Erythroblast (primary cell): ENCODE measurements around the gene RAB3A.

ENCODE experiments used
- GATA1 ChIP-seq: IDR thresholded peaks from 2 replicates; pipeline ENCODE4 v1.6.1; 2011; ENCODE audit warnings: low read depth, mild to moderate bottlenecking, control low read depth, low read length, moderate library complexity
- POLR2A ChIP-seq: IDR thresholded peaks from 2 replicates; pipeline ENCODE4 v1.6.1; 2011; ENCODE audit warnings: mild to moderate bottlenecking, low read length

DNA sequence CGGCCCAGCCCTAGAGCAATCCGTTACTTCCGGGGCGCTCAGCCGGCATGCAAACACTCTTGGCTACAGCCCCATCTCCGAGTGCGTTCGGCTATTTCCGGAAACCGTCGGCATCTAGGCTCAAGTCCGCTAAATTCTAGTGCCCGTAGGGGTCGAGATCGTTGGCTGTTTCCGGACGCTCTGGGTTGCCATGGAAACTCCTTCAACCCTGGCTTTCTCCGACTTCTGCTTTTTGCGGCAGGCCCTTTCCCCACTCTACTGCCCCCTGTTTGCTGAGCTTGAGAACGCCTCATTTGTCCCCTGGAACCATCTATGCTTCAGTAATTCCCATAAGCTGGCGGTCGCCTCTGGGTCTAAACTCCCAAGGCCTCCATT is 51.4 kb downstream of the RAB3A start:
- TF ChIP-seq POLR2A (no peak), GATA1 (no peak)
